PC-3 (cell line): ENCODE results near the gene FBXL19. TPM values are rescaled to one million over a fixed set of nuclear protein-coding genes. Genes with fewer than 3 reads are reported as not detected.

Experiments
- ATAC-seq: fragments of 200-7000 bp; cut with Tn5 transposase; 2 replicates; pipeline ENCODE4 v1.9.1; 2020; ENCODE audit warnings: mild to moderate bottlenecking, moderate library complexity
- BruUV-seq: library from RNA; stranded (reverse); fragments of 400-500 nt; replicated peaks from 2 replicates; lab custom pipeline; 2021; lab: Mats Ljungman, UMichigan
- CTCF ChIA-PET: fragments of 300-600 bp; sonication (Branson Sonifier 250); formaldehyde crosslinking; loops from one replicate; lab custom pipeline; 2022; ENCODE audit warnings: antibody characterized with exemption; lab: Charles Lee
- POLR2A ChIA-PET: fragments of 300-600 bp; sonication (Branson Sonifier 250); formaldehyde crosslinking; loops from one replicate; lab custom pipeline; 2022; ENCODE audit warnings: antibody characterized with exemption; ENCODE audit not compliant: unreplicated experiment; lab: Charles Lee
- DNase-seq: peaks from one replicate; pipeline ENCODE4 v3.0.0-alpha.2; 2015
- H2AFZ ChIP-seq: fragments of 300-600 bp; sonication (generic); 2 replicates; pipeline ENCODE4 v1.6.0; 2016; ENCODE audit warnings: antibody characterized with exemption, low read length
- H3F3A ChIP-seq: fragments of 300-600 bp; sonication (generic); one replicate; pipeline ENCODE4 v1.6.0; 2017; ENCODE audit warnings: antibody characterized with exemption, low read length, control low read depth, mild to moderate bottlenecking; ENCODE audit not compliant: unreplicated experiment
- H3K27ac ChIP-seq: fragments of 300-600 bp; sonication (generic); 2 replicates; pipeline ENCODE4 v1.5.1; 2016; ENCODE audit warnings: mild to moderate bottlenecking, low read length
- H3K27me3 ChIP-seq: fragments of 300-600 bp; sonication (generic); 2 replicates; pipeline ENCODE4 v1.6.1; 2016; ENCODE audit warnings: low read length, mixed read lengths
- H3K36me3 ChIP-seq: fragments of 300-600 bp; sonication (generic); 2 replicates; pipeline ENCODE4 v1.6.1; 2016; ENCODE audit warnings: low read depth, mixed run types, low read length, mixed read lengths
- H3K4me1 ChIP-seq: fragments of 300-600 bp; sonication (generic); 2 replicates; pipeline ENCODE4 v1.5.1; 2016; ENCODE audit warnings: low read length; ENCODE audit not compliant: insufficient read depth
- H3K4me2 ChIP-seq: fragments of 300-600 bp; sonication (generic); 2 replicates; pipeline ENCODE4 v1.6.0; 2016; ENCODE audit warnings: low read length
- H3K4me3 ChIP-seq: fragments of 300-600 bp; sonication (generic); 2 replicates; pipeline ENCODE4 v1.5.1; 2016; ENCODE audit warnings: mild to moderate bottlenecking, low read length, mixed read lengths
- H3K79me2 ChIP-seq: fragments of 300-600 bp; sonication (generic); 2 replicates; pipeline ENCODE4 v1.6.1; 2017; ENCODE audit warnings: low read length, mixed read lengths
- H3K9ac ChIP-seq: fragments of 300-600 bp; sonication (generic); 2 replicates; pipeline ENCODE4 v1.6.0; 2016; ENCODE audit warnings: mild to moderate bottlenecking, low read length
- H3K9me2 ChIP-seq: fragments of 300-600 bp; sonication (generic); replicated peaks from 2 replicates; pipeline ENCODE4 v1.6.1; 2016; ENCODE audit warnings: mixed run types, low read length, mixed read lengths
- H3K9me3 ChIP-seq: fragments of 300-600 bp; sonication (generic); 2 replicates; pipeline ENCODE4 v1.6.1; 2016; ENCODE audit warnings: low read length, mixed read lengths
- H4K20me1 ChIP-seq: fragments of 300-600 bp; sonication (generic); 2 replicates; pipeline ENCODE4 v1.6.1; 2016; ENCODE audit warnings: low read length, mixed read lengths
- CTCF ChIP-seq: fragments of 300-600 bp; sonication (generic); conservative IDR thresholded peaks from 2 replicates; pipeline ENCODE4 v1.5.1; 2017; ENCODE audit warnings: antibody characterized with exemption, low read depth, mild to moderate bottlenecking, low read length
- EZH2 ChIP-seq: fragments of 300-600 bp; sonication (generic); IDR thresholded peaks from one replicate; pipeline ENCODE4 v1.6.1; 2017; ENCODE audit warnings: antibody characterized with exemption, mild to moderate bottlenecking, low read length; ENCODE audit not compliant: unreplicated experiment
- EZH2phosphoT487 ChIP-seq: fragments of 300-600 bp; sonication (generic); IDR thresholded peaks from 2 replicates; pipeline ENCODE4 v1.6.1; 2018; ENCODE audit warnings: mild to moderate bottlenecking, antibody characterized with exemption, low read length, borderline replicate concordance
- intact Hi-C: fragments of 100-400 bp; cut with micrococcal nuclease; formaldehyde crosslinking; loops from 2 replicates; pipeline ENCODE4 v1.9.0; 2023
- total RNA-seq: library from RNA; depleted of rRNA; stranded (reverse); fragments of >200 nt; gene quantifications from 2 replicates; pipeline ENCODE4 v1.2.3, GENCODE V29; 2014

FBXL19 gene
- total RNA-seq, 1 experiment from 2014 or later = 36.2 TPM

GRCh38 chr16:30874821-30875717 is 48.3 kb upstream of the FBXL19 start:
- Histone ChIP-seq H3K9ac (peak overlapping the region; percentile 89), H3K27ac (peak overlapping the region; percentile 65), H3K79me2 (peaks cover 21% of the 10 kb centered on the region), H3K4me2 (peak overlapping the region; percentile 96), H3K27me3 (no peaks in the 10 kb centered on the region), H3K4me3 (peak overlapping the region; percentile 87), H3F3A (no peaks in the 10 kb centered on the region), H3K9me2 (no peaks in the 10 kb centered on the region), H3K9me3 (no peaks in the 10 kb centered on the region), H3K36me3 (no peaks in the 10 kb centered on the region), H2AFZ (peak overlapping the region; percentile 96), H4K20me1 (no peaks in the 10 kb centered on the region), H3K4me1 (peaks cover 12% of the 10 kb centered on the region)
- ATAC-seq (peak; percentile 92), DNase-seq (peak; percentile 81)
- intact Hi-C loops = no loop called here
- TF ChIP-seq CTCF (no peak), EZH2phosphoT487 (no peak), EZH2 (no peak)
- ChIA-PET POLR2A (no interaction called here), CTCF (interaction anchor here (0.6 to 1.0 kb wide), 2 partner anchors 30 to 49 kb away, joined by 3 read pairs; no protein-coding TSS in a partner anchor)
- BruUV-seq = TSS peak; percentile 74

- H3K9ac ChIP-seq = peak overlapping the region; percentile 89
- peaks cover 21% of the 10 kb centered on the region for H3K79me2 ChIP-seq
- DNase-seq (no peak), ATAC-seq (no peak)
- H4K20me1 ChIP-seq = no peaks in the 10 kb centered on the region
- peaks cover 12% of the 10 kb centered on the region for H3K4me1 ChIP-seq
- BruUV-seq = no TSS peak
- TF ChIP-seq EZH2 (no peak), CTCF (no peak), EZH2phosphoT487 (no peak)
- CTCF ChIA-PET = no interaction called here
- H3K4me2 ChIP-seq = peak overlapping the region; percentile 96
- H3K27ac ChIP-seq = no peak overlapping the region
- no peaks in the 10 kb centered on the region for H3F3A ChIP-seq
- peak overlapping the region; percentile 87 for H3K4me3 ChIP-seq
- no peaks in the 10 kb centered on the region for H3K9me2 ChIP-seq
- no peaks in the 10 kb centered on the region for H3K36me3 ChIP-seq
- POLR2A ChIA-PET = no interaction called here
- no peaks in the 10 kb centered on the region for H3K27me3 ChIP-seq
- intact Hi-C loops = no loop called here
- peak overlapping the region; percentile 96 for H2AFZ ChIP-seq
- no peaks in the 10 kb centered on the region for H3K9me3 ChIP-seq
Observed at GRCh38 chr16:30875871-30876801, 47.2 kb upstream of the FBXL19 start.
